Inflammatory macrophage treated with lipopolysaccharide for 1 hour (primary cell): Measurements from ENCODE around the gene PPP3R1.

Source experiments
- DNase-seq, 2 donors: peaks; one replicate each; pipeline ENCODE4 v3.0.0-alpha.2; 2020 to 2022

PPP3R1 gene

DNA sequence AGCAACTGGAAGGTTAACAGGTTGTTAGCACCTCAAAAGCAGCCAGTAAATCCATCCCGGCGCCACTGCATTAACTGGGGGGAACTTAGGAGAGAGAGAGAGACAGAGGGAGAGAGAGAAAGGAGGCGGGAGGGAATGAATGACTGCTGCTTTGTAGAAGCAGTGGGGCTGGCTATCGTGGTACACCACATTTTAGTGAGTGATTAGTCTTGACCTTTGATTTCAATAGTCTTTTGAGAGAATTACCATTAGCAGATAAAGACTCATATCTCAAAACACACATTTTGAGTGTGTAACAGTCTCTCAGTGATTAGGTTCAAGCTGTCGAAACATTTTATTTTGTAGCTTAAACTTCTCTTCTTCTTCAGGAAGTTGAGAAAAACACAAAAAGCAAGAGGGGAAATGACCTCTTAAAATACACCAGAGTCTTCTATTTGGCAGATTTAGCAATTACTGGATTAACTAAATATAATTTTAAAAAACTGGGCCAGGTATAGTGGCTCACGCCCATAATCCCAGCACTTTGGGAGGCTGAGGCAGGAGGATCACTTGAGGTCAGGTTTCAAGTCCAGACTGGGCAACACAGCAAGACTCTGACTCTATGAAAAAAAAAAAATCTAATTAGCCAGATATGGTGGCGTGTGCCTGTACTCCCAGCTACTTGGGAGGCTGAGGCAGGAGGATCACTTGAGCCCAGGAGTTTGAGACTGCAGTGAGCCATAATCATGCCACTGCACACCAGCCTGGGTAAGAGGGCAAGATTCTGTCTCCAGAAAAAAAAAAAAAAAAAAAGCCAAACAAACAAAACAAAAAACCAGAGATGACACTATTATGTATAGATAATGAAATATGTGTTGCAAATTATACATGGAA lies 116.6 kb downstream of the PPP3R1 start:
- DNase-seq: no peak

DNA sequence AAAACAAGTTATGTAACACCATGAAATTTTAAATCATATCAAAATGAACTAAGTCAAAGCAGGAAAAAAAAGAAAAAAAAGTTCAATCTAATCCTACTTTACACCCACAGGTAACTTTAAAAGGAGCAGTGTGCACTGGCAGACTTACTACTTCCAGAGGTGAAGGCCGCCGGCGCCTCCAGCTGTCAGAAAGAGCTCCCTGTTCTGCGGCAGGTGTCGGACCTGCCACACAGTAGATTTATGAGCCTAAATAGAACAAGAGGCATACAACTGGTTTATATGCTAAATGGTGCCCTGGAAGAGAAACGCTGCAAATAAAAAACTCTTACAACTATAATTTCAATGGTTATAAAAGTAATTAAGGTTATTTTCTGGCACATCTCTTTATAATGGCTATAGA lies 117.8 kb downstream of the PPP3R1 start:
- no peak for DNase-seq

GRCh38 chr2:68134120-68134519 lies 118.2 kb downstream of the PPP3R1 start:
- DNase-seq: no peak
